Fibroblast of skin of right biceps (primary cell): Measurements from ENCODE around the gene ST14.
A peak's percentile ranks its signal among the peaks of the same experiment; 100 is the strongest.
"Not testable (repeated sequence)": the region's sequence is repeated elsewhere in the genome, so short reads cannot be mapped to it uniquely, and the experiment has no call there.

Source experiments
- DNase-seq: peaks from one replicate; pipeline ENCODE4 v3.0.0-alpha.2; 2013

Gene ST14

DNA sequence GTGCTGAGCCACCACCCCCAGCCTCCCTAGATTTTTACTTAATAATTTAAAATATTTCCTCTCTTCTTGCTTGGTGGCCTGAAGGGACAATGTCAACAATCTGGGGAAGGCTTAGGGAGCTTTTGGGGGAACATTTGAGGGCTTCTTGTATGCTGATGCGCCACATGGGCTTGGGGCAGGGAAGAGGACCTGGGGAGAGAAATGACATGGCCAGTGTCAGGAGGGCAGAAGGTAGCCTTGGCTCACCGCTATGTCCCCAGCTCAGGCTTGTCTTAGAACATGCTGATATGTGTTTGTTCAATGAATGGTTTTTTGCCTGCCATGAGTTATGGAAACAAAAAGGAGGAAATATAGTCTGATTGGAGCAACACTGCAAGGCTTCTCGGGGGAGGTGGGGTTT lies 51.6 kb downstream of the ST14 start:
- no peak for DNase-seq

DNA sequence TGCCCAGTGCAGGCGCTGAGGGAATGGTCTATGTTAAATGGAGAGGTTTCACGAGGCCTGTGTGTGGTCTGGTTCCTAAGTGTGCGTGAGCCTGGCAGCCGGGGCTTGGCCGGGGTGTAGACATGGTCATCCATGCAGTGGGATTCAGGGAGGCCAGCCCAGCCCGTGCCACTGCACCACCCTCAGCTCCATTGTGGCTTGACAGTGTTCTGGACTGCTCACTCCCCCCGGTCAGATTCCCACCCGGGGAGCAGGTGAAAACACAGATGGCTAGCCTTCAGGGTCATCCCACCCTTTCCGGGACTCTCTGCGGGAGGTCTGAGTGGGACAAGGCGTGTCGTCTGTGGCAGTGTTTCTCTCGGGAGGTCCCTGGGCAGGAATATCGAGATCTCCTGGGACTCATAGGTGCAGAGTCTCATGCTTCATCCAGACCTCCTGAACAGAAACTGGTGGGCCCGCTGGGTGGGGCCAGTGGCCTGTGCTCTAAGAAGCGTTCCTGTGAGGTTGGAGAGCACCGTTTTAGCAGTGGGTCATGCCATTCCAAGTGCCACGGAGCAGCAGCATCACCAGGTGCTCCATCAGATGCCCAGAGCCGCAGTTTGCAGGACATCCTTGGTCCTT lies 52.3 kb downstream of the ST14 start:
- no peak for DNase-seq

DNA sequence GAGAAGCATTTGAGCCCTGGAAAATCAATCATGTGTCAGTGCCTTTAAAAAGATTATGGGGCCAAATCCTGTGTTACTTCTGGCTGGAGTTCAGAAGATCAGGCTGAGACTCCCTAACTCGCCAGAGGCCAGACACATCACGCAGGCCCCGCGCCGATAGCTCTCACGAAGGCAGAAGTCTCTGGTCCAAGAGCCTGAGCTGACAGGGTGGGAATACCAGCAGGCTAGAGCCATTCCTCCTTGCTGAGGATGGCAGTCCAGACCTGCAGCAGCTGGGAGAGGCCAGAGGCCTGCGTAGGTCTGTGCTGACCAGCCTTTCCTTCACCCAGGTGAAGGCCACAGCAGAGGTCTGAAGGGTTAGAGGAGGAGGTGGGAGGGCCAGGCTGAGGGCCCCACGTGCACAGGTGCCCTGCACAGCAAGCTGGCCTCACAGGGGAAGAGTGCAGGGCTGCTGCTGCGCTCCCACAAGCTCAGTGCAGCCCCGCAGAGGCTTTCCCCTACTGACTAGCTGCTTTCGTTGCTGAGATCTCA lies 52.9 kb downstream of the ST14 start:
- no peak for DNase-seq

DNA sequence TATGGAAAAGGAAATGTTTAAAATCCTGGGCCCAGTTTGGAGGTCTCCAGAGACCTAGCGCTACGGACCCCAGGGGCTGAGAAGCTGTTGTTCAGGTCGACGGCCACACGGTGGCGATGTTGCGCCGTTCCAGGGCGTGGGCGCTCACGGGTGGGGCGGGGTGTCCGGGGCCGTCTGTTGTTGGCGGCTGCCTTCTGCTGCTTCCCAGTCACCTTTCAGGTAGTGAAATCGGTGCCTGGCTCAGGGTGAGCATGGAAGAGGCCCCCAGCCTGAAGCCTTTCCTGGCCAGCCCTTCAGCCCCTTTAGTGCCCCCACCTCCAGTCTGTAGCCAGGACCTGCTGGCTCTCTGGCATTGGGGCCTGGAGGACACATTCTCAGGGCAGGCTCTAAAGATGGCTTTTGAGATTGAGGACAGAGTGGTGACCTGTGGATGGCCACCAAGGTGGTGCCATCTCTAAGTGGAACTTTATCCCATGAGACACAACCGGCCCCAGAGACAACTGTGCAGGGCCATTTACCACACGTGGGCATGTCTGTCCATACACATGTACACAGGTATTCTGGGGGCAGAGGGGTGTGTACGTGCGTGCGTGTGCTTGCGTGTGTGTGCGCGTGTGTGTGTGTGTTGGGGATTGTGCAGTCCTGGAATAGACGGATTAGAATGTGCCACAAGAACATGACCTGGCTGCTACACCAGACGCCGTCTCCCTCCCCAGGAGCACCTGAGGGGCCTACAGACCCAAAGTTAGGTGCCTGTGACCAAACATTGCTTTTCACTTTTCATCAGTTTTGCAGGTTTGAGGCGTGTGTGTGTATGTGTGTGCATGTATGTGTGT lies 53.8 kb downstream of the ST14 start:
- DNase-seq = peak; percentile 30

DNA sequence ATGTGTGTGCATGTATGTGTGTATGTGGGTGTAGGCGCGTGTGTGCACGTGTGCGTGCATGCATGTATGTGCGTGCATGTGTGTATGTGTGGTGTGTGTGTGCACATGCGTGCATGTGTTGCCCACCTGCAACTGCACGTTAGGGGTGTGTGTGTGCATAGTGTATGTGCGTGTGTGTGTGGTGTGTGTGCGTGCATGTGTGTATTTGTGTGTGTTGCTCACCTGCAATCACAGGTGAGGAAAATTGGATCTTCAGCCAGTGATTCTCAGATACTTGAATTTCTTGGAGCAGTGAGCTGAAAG lies 54.3 kb downstream of the ST14 start:
- no peak for DNase-seq

DNA sequence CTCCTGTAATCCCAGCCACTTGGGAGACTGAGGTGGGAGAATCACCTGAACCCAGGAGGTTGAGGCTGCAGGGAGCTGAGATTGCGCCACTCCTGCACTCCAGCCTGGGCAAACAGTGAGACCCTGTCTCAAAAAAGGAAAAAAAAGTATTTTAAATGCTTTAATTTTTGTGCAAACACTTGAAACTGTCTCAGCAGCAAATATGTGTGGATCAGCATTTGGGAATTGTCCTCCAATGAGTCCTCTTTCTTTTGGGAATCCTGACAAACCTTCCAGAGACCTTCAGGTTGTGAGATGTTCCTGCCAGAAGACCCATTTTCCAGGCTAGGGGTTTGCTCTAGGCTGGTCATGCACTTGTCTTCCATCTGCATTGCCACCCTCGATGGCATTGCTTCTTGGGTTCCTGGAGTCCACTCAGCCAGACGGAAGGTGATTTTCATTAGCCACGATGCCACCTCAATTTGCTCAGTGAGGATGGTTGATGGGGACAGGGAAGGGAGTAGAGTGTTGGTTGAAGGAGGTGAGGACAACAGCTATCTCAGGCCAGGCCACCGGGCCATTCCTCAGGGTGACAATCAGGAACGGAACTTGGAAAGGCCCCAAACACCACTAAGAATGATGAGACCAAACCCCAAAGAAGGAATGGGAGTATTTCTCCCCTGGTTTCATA lies 55.4 kb downstream of the ST14 start:
- no peak for DNase-seq

DNA sequence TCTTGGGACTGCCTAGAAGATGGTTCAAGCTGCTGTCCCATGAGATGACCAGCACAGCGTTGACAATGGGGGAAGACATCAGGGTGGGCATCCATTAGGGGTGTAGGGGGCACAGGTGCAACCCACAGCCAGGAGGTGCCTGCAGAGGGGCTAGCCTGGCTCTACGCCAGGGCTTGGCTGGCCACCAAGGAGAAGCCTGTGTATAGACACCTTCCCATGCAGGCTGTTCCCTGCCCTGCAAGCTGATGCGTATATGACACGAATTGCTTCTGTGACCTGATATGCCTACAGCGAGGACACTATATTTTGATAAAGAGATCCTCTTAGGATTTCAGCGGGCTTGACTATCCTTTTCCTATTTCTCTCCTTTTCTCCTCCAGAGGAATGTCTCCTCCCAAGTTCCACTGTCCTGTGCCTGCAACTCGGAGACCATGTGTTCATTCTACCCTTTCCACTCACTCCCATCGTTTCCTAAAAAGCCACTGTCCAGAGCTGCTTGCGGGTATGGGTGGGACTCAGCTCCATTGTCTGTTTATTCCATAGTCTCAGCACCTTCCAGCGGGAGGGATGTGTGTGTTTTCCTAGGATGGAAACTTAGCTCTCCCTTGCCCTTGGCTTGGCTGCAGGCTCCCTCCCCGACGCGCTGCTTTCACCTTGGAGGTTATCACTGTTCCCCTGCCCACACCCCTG lies 56.1 kb downstream of the ST14 start:
- DNase-seq = no peak

DNA sequence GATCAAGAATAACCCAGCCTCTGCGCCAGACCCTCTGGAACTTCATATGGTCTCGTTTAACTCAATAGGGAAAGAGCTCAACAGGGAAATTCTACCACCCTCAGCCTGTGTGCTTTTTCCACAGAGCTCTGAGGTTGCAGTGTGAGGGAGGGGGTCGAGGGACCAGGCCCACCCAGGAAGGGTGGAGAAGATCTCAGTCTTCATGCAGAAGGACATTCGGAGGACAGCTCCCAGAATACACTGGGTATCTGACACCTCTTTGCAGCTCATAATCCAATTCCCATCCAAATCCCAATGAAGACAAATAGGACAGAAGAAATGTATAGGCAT lies 56.6 kb downstream of the ST14 start:
- no peak for DNase-seq

DNA sequence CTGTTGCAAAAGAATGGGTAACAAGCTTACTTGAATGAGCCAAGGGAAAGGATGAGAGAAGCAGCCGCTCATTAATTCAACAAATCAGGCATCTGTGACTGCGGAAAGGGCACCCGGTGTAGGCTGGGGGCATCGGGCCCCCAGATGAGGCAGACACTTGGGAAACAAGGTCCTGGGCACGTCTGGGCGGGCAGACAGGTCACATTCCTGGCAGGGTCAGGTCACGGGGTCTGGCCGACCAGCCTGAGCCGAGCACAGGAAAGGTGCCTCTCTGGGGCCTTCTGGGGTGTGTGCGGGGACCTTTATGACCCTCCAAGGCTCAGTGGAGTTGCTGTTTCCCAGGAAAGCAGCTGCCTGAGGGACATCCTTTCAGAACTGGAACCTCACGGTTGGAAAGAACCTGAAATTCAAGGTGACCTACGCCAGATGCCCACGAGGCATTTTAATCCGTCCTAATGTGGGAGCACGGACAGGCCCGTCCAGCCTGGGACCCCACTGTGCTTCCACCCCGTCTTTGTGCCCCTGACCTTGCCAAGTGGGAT lies 57.1 kb downstream of the ST14 start:
- DNase-seq = no peak

DNA sequence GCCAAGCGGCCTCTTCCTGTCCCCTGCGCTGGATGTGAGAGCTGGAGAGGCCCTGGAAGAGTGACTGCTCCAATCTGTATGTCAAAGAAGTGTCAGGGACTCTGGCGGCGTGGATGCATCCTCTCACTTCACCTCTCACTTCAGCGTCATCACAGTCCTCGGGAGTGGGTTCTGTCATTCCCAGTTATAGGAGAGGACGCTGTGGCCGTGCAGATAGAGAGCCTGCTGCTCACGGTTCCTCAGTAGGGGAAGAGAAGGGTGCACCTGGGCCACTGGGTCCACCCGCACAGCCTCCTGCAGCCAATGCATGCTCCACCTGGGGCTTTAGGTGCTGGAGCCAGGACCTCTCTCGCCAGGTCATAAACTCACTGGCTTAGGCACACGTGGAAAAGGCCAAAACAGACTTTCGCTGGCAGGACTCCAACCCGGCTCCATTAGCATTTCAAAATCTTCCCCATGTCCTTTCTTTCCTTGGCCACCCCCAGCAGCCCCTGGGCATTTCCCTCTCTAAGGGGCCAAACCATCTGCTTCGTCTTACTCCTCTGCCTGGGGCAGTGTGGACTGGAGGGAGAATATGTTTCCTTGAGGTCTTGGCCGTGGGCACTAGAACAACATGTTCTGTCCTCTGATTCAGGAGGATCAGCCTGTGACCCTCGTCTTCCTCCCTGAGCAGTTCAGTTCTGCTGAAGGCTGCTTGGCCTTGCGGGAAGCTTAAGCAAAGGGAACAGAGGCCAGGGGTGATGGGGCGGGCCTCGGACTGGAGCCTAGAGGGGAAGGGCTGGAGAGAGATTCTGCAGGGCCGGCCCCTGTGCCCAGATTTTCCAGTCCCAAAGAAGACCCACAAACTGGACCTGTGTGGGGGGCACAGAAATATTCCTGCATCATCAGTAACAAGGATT lies 57.8 kb downstream of the ST14 start:
- no peak for DNase-seq

DNA sequence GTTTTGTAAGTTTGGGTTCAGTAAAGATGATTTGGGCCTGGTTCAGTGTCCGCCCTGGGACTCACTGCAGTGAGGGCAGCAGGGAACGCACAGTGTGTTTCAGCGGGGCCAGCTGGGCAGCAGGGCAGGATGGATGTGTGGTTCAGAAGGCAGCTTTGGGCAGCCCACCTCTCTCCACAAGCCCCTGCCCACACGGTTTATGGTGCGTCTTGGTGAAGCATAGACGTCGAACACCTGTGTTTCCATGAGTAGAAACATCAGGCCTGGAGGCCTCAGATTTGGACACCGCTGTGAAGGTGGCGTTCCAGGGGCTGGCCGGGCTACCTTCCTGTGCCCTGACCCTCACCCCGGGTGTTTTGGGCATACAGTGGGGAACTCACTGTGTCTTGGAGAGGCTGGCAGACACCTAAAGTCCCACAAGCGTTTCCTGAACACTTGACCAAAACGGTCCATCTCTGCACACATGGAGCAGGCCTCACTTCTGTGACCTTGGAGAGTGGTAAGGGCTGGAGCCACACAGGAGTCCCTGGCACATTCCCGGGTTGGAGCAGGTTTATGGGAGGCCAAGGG lies 59.0 kb downstream of the ST14 start:
- DNase-seq = no peak

DNA sequence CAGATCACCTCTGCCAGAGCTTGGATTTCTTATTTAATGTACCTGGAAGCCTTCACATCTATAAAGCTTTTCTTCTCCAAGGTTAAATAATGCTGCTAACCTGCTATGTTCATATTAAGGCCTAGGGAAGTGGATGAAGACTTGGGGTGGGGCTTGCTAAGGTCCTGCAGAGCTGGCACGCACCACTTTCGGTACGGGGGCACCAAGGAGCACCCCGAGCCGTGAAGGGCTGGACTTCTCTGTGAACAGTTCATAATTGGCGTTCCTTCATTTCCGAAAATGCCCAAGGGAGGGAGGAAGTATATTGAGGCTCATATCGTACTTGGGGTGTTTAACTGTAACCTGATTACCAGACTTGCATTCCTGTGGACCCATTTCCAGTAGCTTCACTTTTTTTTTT lies 59.6 kb downstream of the ST14 start:
- DNase-seq = no peak

DNA sequence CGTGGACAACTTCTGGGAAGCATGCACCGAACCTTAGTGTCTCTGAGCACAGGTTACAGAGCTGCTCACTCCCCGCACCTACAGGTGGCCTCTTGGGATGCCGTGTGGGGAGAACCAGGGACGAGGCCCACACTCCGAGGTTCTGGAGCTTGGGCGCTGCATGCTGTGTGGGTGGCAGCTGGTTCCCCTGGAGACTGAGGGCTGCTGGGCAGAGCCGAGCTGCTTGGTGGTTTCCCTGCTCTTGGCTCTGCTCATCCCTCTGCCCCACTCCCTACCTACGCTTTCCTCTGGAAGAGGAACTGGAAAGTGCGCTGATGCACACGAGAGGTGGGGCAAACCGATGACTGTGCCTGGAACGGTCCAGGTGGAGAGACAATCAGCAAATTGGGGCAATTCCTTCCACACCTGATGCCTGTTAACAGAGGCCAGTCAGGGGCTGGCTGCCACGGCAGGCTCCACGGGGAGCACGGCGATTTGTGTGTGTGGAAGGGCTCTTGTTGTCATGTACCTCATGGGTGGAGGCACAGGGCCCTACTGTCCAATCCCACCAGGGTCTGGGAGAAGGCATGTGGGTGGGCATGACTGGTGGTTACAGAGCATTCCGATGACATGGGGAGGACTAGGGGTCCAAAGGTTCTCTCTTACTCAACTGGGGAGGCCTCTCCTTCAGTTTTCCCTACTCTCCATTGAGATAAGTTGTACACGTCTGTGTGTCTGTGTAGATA lies 60.9 kb downstream of the ST14 start:
- DNase-seq = no peak

DNA sequence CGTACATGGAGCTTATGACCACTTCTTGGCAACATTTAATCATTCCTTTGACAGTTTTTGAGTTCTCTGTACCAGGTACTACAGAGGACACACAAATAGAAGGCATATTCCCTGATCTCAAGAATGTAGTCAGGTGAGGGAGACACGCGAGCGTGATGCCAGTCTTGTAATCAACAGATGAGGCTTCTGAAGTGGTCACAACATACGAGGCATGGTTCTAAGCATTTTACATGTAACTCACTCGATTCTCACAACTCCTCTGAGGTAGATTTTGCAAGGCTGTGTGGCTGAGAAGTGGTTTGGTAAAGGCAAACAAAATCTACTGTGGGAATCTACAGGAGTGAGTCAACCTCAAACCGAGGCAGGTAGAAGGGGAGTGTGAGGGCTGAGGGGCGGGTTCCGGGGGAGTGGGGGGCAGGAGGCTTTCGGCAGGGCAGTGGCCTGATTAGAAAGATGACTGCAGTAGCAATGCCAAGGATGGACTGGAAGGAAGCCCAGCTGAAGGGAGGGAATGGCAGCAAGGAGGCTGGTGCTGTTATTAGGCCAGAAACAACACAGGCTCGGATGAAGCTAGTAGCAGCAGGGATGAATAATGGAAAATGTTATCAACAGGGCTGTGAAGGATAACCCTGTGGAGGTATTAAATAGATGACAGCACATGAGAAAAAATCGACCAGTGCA lies 63.8 kb downstream of the ST14 start:
- no peak for DNase-seq

DNA sequence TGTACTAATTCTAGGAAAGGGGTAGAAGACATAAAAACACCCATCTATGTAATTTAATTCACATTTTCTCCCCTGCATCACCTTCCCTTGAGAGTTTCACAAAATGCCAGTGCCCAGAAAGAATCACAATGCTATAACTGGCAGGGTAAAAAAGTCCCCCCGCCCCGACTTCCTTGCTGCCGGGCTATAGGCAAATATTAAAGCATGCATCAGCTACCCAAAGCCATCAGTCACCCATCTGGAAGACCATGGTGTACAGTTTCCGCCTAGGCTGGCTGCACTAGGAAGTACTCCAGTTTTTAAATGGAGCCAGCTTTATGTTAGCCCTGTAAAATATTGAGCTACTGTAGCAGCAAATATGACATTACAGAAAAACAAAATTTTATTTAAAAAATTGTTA lies 67.8 kb downstream of the ST14 start:
- no peak for DNase-seq

DNA sequence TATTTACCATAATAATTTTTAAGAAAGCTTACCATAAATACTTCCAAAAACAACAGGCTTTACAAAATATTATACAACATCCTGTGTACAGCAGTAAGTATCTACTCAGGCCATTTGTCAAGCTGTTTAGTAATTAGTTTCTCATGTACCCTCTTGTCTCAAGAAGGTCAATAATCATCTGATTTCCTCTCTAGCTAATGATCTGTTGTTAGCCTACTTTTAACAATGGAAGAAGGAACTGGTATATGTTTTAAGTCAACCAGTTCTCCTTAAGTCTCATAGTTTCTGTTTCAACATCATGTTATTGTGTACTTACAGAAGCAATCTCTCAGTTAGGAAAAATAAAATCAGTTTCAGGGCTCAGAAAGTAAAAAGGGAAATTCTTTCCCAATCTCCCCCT lies 73.9 kb downstream of the ST14 start:
- not testable (repeated sequence) for DNase-seq

DNA sequence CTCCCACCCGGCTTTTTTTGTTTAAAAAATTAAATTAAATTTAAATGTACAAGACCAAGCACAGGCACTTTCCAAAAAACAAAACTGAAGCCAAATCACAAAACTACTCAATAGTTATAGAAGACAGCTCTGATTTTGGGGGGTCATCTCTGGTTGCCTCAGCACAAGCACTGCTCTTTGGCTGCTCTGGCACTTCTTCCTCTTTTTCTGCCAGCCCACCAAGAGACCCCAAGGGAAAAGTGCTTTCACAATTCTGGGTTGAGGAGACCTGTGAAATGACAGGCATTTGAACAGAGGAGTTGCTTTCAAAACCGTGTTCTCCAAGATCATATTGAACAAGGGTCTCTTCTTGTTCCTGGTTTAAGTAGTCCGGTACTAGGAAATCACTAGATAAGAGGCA lies 74.3 kb downstream of the ST14 start:
- DNase-seq = not testable (repeated sequence)

DNA sequence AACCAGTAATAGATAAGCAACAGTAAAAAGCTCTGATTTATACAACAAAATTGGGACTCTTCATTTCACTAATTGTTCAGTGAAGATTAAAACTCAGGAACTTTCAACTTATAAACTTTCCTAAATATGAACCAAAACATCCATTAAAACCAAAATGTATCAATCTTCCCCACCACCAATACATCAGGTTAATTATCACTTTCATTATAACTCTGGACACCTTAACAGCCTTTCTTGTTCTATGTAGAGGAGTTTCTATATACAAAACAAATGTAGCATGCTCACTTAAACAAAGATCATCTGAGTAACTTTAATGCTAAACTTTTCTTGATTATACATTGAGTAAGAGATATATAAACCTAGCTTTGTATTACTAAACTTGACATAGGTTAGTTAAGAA lies 74.7 kb downstream of the ST14 start:
- DNase-seq = no peak

DNA sequence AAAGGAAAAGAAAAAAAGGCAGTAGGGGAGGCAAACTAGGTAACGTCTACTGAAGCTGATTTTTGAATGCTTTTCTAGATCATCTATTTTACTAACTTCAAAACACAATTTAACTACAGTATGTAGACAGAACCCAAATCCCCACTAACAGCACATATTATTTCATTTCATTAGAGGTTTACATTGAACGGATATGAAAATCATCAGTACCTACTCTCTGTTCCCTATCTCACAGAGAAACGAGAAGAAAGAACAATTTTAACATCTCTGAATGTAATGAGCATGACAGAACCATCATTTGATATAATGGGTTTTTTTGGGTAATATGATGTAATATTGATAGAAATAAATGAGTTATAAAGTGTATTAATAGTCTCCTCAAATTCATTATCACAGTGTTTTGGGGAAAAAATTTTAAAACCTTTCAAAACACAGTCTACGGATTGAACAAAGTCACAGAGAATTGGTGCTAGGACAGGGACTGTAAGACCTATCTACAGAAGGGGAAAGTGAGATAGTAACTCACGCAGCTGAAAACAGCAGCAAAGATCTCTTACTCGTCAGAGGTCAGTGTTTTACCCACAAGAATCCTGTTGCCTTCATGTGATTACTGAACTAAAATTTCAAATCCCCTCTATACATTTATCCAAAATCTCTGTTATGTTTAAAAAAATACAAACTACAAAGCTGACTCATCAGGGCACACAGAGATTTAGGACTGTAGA lies 77.9 kb downstream of the ST14 start:
- no peak for DNase-seq

DNA sequence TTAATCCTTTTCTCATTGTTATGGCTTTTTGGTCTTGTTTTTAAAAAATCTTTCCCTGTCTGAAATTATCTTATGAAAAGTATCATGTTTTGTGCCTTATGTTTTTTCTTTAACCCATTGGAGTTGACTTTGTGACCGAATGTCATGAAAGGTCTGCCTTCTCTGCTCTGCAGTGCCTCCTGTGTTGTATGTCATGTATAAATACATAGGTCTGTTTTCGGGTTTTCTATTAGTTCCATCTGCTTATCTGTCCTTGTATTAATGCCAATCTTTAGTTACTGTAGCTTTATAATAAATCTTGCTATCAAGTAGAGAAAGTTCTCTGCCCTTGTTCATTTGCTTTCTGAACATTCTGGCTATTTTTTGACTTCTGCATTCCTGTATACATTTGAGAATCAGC lies 82.1 kb downstream of the ST14 start:
- DNase-seq = no peak
